Cardiac ventricle fibroblast (primary cell): Measurements from ENCODE around the gene CCDC13. TPM values are rescaled to one million over a fixed set of nuclear protein-coding genes. Genes with fewer than 3 reads are reported as not detected.

Experiments used
- total RNA-seq: library from RNA; depleted of rRNA; stranded (reverse); fragments of >200 nt; gene quantifications from 2 replicates; pipeline ENCODE4 v1.2.3, GENCODE V29; 2015

CCDC13 gene
- 1.4 and 2.0 TPM in 2 replicates for total RNA-seq

GRCh38 chr3:42772670-42773408, at the start of gene CCDC13:
Gene CCDC13, minus strand, starts transcription at chr3:42773253. Its CDS starts 14,908 bp downstream, at chr3:42758345.

DNA sequence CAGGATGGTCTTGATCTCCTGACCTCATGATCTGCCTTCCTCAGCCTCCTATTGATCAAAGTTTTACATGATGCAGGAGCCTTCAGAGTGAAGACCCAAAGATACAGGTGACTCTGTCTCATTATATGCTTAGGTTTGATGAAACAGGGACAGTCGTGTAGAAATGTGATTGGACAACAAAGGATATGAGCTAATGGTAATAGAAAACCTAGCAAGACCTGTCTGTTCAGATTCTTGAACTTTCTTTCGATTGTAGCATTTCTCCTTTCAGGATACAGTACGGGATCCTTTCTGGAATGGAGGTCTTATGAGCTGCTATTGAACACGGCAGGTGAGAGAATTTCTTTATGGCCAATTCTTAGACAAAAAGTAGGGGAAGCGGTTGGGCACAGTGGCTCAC, 36.1 kb upstream of the CCDC13 start, which contains the start of gene ACKR2:
Gene ACKR2, plus strand, starts transcription at position 244 of the 400 bp plus-strand sequence. CDS start 55,058 bp downstream, outside the sequence.

DNA sequence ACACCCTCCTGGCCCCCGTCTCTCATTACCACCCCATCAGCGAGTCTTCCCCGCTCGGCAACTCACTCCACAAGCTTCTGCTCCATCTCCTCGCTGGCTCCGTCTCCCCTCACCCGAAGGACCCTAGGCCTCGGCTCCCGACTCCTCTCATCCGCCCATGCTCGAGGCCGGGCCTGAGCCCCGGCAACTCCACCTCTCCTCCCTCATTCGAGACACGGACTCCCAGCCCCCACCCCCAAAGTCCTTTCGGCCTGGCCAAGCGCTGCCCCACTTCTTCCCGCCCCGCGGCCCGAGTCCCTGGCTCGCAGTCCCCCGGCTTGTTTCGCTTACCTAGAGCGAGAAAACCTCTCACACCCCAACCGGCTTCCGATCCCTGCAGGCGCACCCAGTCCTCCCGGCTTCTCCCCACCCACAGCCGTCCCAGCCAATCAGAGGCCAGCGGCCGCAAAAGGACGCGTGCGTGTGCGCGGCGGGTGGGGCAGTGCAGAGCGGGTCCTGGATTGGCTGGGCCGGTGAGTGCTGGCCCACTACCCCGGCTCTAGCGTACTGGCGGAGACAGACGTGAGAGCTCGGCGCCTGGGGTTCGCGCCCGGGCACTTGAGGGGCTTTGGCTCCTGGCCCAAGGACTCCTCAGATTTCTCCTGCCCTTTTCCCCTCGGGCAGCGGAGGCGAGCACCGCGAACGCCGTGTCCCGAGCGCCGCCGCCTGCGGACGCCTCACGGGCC, 31.2 kb upstream of the CCDC13 start, which contains the start of gene HIGD1A:
Gene HIGD1A, minus strand, starts transcription at position 385 of the 725 bp plus-strand sequence. CDS start 10,237 bp downstream, outside the sequence.

Other genes with a start within 250 kb of the CCDC13 start
- gene SEC22C, start 191.3 kb downstream of the CCDC13 start, total RNA-seq = 44.5 and 66.8 TPM in 2 replicates
- 22.1 and 22.9 TPM in 2 replicates for gene SS18L2, start 182.4 kb downstream of the CCDC13 start, total RNA-seq
- gene NKTR, start 172.6 kb downstream of the CCDC13 start, total RNA-seq = 22.7 and 26.0 TPM in 2 replicates
- gene ZBTB47, start 119.6 kb downstream of the CCDC13 start, total RNA-seq = 20.2 and 27.4 TPM in 2 replicates
- not detected in 2 replicates for gene KLHL40, start 87.7 kb downstream of the CCDC13 start, total RNA-seq
- not detected in 2 replicates for gene HHATL, start 70.5 kb downstream of the CCDC13 start, total RNA-seq
- gene HIGD1A, start 31.2 kb upstream of the CCDC13 start, total RNA-seq = 72.4 and 82.8 TPM in 2 replicates
- 0.39 and 1.00 TPM in 2 replicates for gene ACKR2, start 36.2 kb upstream of the CCDC13 start, total RNA-seq
- not detected in 2 replicates for gene CYP8B1, start 102.6 kb upstream of the CCDC13 start, total RNA-seq
- 1.1 and 1.4 TPM in 2 replicates for gene ZNF662, start 132.9 kb upstream of the CCDC13 start, total RNA-seq
- 0.15 and 0.75 TPM in 2 replicates for gene GASK1A, start 206.1 kb upstream of the CCDC13 start, total RNA-seq